HepG2 (cell line): Measurements from ENCODE around the gene THADA. TPM values are rescaled to one million over a fixed set of nuclear protein-coding genes. Genes with fewer than 3 reads are reported as not detected.

ENCODE experiments used
- KAT2B ChIP-seq: fragments of 150-350 bp; IDR thresholded peaks from 2 replicates; pipeline ENCODE4 v1.6.1; 2014; ENCODE audit warnings: low read depth, low read length, borderline replicate concordance
- MYC ChIP-seq: sonication (generic); formaldehyde crosslinking; IDR thresholded peaks from 2 replicates; pipeline ENCODE4 v1.9.0; 2021; ENCODE audit warnings: missing genetic modification reagents, borderline replicate concordance
- NFKB2 ChIP-seq: sonication (generic); formaldehyde crosslinking; IDR thresholded peaks from 2 replicates; pipeline ENCODE4 v1.4.0; 2020; ENCODE audit warnings: missing genetic modification reagents, borderline replicate concordance
- PLSCR1 ChIP-seq: sonication (generic); formaldehyde crosslinking; IDR thresholded peaks from 2 replicates; pipeline ENCODE4 v1.5.0; 2020; ENCODE audit warnings: missing genetic modification reagents, mild to moderate bottlenecking, borderline replicate concordance
- PTBP1 ChIP-seq: fragments of 200-400 bp; formaldehyde crosslinking; IDR thresholded peaks from 2 replicates; pipeline ENCODE4 v1.6.1; 2018; ENCODE audit warnings: low read length, low read depth; ENCODE audit not compliant: poor library complexity, severe bottlenecking
- RBM39 ChIP-seq: fragments of 200-400 bp; formaldehyde crosslinking; IDR thresholded peaks from one replicate; pipeline ENCODE4 v1.6.1; 2018; ENCODE audit warnings: antibody characterized with exemption, mild to moderate bottlenecking, low read depth, low read length; ENCODE audit not compliant: poor library complexity, severe bottlenecking
- RFX5 ChIP-seq: IDR thresholded peaks from 2 replicates; pipeline ENCODE4 v1.6.1; 2011; ENCODE audit warnings: low read depth, low read length, improper control_type of control experiment
- TFDP2 ChIP-seq: sonication (generic); formaldehyde crosslinking; IDR thresholded peaks from 2 replicates; pipeline ENCODE4 v1.4.0; 2020; ENCODE audit warnings: missing genetic modification reagents
- WIZ ChIP-seq: sonication (generic); formaldehyde crosslinking; IDR thresholded peaks from 2 replicates; pipeline ENCODE4 v1.5.1; 2020; ENCODE audit warnings: mild to moderate bottlenecking, missing genetic modification reagents
- ZBTB44 ChIP-seq: sonication (generic); formaldehyde crosslinking; IDR thresholded peaks from 2 replicates; pipeline ENCODE4 v1.4.0; 2020; ENCODE audit warnings: missing genetic modification reagents
- ZNF17 ChIP-seq: sonication (generic); formaldehyde crosslinking; IDR thresholded peaks from 2 replicates; pipeline ENCODE4 v1.5.0; 2020; ENCODE audit warnings: mild to moderate bottlenecking, missing genetic modification reagents
- ZNF350 ChIP-seq: sonication (generic); formaldehyde crosslinking; IDR thresholded peaks from 2 replicates; pipeline ENCODE4 v1.4.0; 2020; ENCODE audit warnings: mild to moderate bottlenecking, low read depth, missing genetic modification reagents, borderline replicate concordance
- ZNF431 ChIP-seq: sonication (generic); formaldehyde crosslinking; IDR thresholded peaks from 2 replicates; pipeline ENCODE4 v1.9.0; 2022; ENCODE audit warnings: missing genetic modification reagents, low read depth, mild to moderate bottlenecking, borderline replicate concordance
- ZNF629 ChIP-seq: sonication (generic); formaldehyde crosslinking; conservative IDR thresholded peaks from 2 replicates; pipeline ENCODE4 v1.5.0; 2020; ENCODE audit warnings: missing genetic modification reagents
- ZNF674 ChIP-seq: sonication (generic); formaldehyde crosslinking; IDR thresholded peaks from 2 replicates; pipeline ENCODE4 v1.5.0; 2020; ENCODE audit warnings: low read depth, mild to moderate bottlenecking, missing genetic modification reagents
- ZNF790 ChIP-seq: sonication (generic); formaldehyde crosslinking; IDR thresholded peaks from 2 replicates; pipeline ENCODE4 v1.8.0; 2022; ENCODE audit warnings: missing genetic modification reagents, mild to moderate bottlenecking, borderline replicate concordance
- ZSCAN9 ChIP-seq: IDR thresholded peaks from 2 replicates; pipeline ENCODE4 v1.6.1; 2016; ENCODE audit warnings: borderline replicate concordance
- polyA plus RNA-seq, 8 experiments: library from polyadenylated mRNA; depleted of rRNA in 3 of 8; stranded (reverse) in 7 of 8; unstranded in 1 of 8; fragments of >200 nt; fragmentation: Illumina TruSeq in 4 of 8; extraction: Trizol in 4 of 8; gene quantifications; 2 replicates each; pipeline versions ENCODE4 v1.2.1 to v1.2.3, GENCODE V29; 2011 to 2016; ENCODE audit warnings: low read depth in 4 of 8, missing spikeins in 1 of 8, mixed read lengths in 1 of 8; ENCODE audit not compliant: insufficient read depth in 1 of 8
- total RNA-seq, 5 experiments: library from RNA; depleted of rRNA; stranded (reverse); fragments of >200 nt; fragmentation: Illumina TruSeq; extraction: Trizol; gene quantifications; 2 replicates each; pipeline ENCODE4 v1.2.3, GENCODE V29; 2016; ENCODE audit warnings: low read depth in 1 of 5
- TF ChIP-seq, protein P1 (sequence below), 2 experiments: sonication (generic) in 1 of 2; formaldehyde crosslinking in 1 of 2; IDR thresholded peaks; 2 replicates each; pipeline versions ENCODE4 v1.6.1 to v1.9.0; 2014 to 2022; ENCODE audit warnings: antibody characterized with exemption in 1 of 2, borderline replicate concordance in 1 of 2, inconsistent platforms in 1 of 2, low read depth in 1 of 2, missing genetic modification reagents in 1 of 2

Gene THADA
- total and polyA plus RNA-seq, 2 of the 13 experiments (the other 11 are each of a cell fraction or from before 2014, with no cell fraction given) = 12.7 to 21.7 TPM

DNA sequence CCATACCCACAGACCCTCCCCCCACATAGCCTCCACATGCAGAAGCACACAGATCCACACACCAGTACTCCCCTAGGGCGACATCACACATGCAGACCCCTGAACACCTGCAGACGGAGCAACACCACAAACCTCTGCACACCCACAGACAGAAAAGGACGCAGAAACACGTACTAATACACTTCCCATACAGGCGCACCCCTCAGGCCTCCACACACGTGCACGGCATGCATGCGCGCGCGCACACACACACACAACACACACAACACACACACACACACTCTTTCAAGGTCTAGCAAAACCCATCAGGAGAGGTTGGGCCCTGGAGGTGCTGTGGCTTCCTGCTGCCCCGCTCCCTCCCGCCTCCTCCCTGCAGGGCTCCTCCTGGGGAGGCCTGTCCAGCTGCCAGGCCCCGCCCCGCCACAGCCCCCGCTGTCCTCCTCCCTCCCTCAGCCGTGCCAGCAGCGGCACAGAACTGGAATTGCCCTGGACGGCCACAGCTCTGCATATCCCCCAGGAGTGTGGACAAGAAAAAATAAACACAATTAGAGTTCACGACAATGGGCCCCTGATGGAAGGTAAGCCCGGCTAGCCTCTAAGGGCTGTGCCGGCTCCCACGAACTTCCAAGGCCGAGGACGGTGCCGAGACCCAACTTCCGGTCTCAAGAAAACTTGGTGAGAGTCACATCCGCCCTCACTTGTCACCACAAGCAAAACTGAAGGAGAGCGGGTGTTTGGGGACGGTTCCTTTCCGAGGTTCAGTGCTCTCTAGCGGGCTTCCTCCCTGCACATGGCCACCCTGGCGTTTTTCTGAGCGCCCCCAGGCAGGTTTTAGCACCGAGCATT is 376.2 kb downstream of the THADA start (continued):
- TF ChIP-seq ZNF350 (CRISPR knock-in tag) (peak; percentile 84; the same call in 1 of the 2 replicates), ZNF629 (CRISPR knock-in tag) (0 out of 2 replicates have a peak, but pooled peaks have one; percentile 29), NFKB2 (CRISPR knock-in tag) (peak; percentile 73; the same call in 1 of the 2 replicates), TFDP2 (CRISPR knock-in tag) (peak; percentile 54), ZNF431 (CRISPR knock-in tag) (peak; percentile 52), PTBP1 (peak; percentile 51), KAT2B (no peak), ZNF674 (CRISPR knock-in tag) (no peak; the same call in 1 of the 2 replicates), ZBTB44 (CRISPR knock-in tag) (no peak), ZNF17 (CRISPR knock-in tag) (no peak; the same call in 1 of the 2 replicates), PLSCR1 (CRISPR knock-in tag) (no peak), RFX5 (no peak), ZSCAN9 (peak; percentile 64; the same call in 1 of the 2 replicates), WIZ (CRISPR knock-in tag) (peak; percentile 87; the same call in 1 of the 2 replicates), RBM39 (peak; percentile 57), MYC (CRISPR knock-in tag) (peak; percentile 70), ZNF790 (CRISPR knock-in tag) (peak; percentile 98)
- TF ChIP-seq, protein P1, sequence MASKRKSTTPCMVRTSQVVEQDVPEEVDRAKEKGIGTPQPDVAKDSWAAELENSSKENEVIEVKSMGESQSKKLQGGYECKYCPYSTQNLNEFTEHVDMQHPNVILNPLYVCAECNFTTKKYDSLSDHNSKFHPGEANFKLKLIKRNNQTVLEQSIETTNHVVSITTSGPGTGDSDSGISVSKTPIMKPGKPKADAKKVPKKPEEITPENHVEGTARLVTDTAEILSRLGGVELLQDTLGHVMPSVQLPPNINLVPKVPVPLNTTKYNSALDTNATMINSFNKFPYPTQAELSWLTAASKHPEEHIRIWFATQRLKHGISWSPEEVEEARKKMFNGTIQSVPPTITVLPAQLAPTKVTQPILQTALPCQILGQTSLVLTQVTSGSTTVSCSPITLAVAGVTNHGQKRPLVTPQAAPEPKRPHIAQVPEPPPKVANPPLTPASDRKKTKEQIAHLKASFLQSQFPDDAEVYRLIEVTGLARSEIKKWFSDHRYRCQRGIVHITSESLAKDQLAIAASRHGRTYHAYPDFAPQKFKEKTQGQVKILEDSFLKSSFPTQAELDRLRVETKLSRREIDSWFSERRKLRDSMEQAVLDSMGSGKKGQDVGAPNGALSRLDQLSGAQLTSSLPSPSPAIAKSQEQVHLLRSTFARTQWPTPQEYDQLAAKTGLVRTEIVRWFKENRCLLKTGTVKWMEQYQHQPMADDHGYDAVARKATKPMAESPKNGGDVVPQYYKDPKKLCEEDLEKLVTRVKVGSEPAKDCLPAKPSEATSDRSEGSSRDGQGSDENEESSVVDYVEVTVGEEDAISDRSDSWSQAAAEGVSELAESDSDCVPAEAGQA (IDR thresholded peaks at IDR 0.05; ENCODE audit: low read depth) = no peak; the same call in 1 of the 2 replicates
- TF ChIP-seq, protein P1 (CRISPR knock-in tag; IDR thresholded peaks at IDR 0.05; ENCODE audit: borderline replicate concordance) = no peak
